HG02884 (cell line): ENCODE data around the gene PTRH1.

Source experiments
- ATAC-seq: cut with Tn5 transposase; IDR thresholded peaks from one replicate; pipeline ENCODE4 v1.9.1; 2021; ENCODE audit warnings: mild to moderate bottlenecking, moderate library complexity; ENCODE audit not compliant: unreplicated experiment

PTRH1 gene

DNA sequence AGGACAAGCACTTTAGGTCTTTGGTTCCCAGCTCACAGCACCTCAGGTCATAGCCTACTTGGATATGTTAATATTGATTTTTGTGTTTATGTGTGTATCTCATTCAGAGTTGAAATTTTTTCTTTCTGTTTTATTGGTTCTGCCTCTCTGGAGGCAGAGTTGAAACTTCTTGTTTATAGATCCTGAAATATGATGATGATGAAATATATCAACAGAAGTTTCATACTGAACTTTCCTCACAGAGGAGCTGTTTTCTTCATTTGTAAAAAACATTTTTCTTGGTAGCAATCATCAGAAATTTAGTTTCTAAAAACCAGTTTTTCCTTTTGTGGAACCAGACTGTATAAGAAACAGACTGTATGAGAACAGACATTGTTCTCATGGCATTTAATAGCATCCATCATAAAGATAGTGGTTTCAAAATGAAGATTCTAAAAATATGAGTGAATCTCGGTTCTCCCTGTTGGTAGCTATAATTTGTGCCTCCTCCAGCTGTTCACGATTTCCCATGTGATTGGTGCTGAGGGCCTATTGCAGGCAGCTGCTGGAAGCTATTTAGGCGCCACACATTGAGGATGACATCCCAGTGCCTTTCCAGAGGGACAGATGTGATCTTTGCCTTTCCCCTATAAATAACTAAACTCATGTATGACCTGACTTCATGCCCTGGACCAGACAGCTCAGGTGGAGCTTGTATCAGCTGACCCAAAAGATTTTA lies 48.2 kb downstream of the PTRH1 start:
- ATAC-seq = no peak

DNA sequence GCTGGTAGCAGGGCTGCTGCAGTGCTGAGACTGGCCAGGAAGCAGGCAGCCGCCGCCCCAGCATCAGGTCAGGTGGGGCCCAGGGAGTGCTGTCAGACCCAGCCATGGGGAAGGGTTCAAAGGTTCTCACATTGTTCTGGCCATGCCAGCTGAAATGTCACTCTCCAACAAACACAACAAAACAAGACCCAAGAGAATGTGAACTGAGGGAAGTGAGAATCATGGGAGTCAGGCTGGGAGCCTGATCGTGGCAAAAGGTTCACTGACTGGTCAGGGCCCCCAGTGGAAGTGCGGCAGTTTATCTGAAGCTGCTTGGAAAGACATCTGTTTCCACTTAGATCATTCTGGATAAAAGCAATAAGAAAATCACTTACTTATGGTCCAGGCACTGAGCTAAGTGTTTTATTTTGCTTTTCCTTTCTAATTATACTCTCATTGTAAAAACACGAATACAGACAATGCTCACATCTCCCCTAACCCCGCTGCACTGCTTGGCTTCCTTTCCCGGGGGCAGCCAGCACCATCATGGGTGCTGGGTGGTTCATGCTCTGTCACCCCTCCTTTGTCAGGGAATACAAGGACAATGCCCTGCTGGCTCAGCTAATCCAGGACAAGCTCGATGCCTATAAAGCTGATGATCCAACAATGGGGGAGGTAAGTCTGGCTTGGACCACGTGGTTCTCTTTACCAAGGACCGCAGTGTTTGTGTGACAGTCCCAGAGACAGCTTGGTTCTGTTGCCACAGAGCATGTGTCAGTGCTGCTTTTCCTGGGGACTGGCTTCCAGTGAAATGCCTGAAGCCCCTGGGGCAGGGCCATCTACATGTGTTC lies 50.6 kb downstream of the PTRH1 start:
- no peak for ATAC-seq

DNA sequence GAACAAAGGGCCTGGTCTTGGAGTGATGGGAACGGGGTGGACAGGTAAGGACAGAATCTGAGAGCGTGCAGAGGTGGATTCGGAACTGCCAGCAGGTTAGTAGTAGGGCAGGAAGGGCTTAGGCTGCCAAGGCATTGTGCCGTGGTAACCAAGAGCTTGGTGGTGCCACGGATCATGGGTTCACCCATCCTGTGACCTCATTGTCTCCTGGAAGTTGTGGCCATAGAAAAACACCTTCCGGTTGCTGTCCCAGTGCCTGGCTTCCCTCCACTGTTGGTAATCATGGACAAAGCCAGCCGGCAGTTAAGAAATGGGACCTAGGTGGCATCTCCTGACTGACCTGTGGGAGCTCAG lies 51.2 kb downstream of the PTRH1 start:
- no peak for ATAC-seq
